SK-N-SH treated with all-trans-retinoic acid at 6 μM for 48 hours (cell line): Measurements from ENCODE around the gene IFITM1.

Experiments
- ATAC-seq: fragments of 200-7000 bp; cut with Tn5 transposase; 3 replicates; pipeline ENCODE4 v1.9.1; 2020; ENCODE audit warnings: mild to moderate bottlenecking, moderate library complexity
- ARNTL ChIP-seq: fragments of 450-650 bp; formaldehyde crosslinking; IDR thresholded peaks from 2 replicates; pipeline ENCODE4 v1.5.0; 2020; ENCODE audit warnings: low read depth, mild to moderate bottlenecking, moderate library complexity, borderline replicate concordance
- BACH2 ChIP-seq: fragments of 250-450 bp; sonication (Bioruptor Pico); IDR thresholded peaks from 2 replicates; pipeline ENCODE4 v1.9.0; 2021; ENCODE audit warnings: mild to moderate bottlenecking, borderline replicate concordance
- CSDC2 ChIP-seq: fragments of 250-450 bp; sonication (Bioruptor Pico); IDR thresholded peaks from 2 replicates; pipeline ENCODE4 v1.5.0; 2020; ENCODE audit warnings: mild to moderate bottlenecking, moderate library complexity
- ESRRG ChIP-seq: fragments of 250-450 bp; sonication (Bioruptor Pico); IDR thresholded peaks from 2 replicates; pipeline ENCODE4 v1.6.1; 2021; ENCODE audit warnings: mild to moderate bottlenecking
- GLIS3 ChIP-seq: fragments of 250-450 bp; sonication (Bioruptor Pico); IDR thresholded peaks from 2 replicates; pipeline ENCODE4 v1.5.0; 2020; ENCODE audit warnings: mild to moderate bottlenecking, moderate library complexity
- ISL1 ChIP-seq: fragments of 250-450 bp; sonication (Bioruptor Pico); IDR thresholded peaks from 2 replicates; pipeline ENCODE4 v2.1.2; 2022; ENCODE audit warnings: mild to moderate bottlenecking, moderate library complexity
- OSR1 ChIP-seq: fragments of 250-450 bp; sonication (Bioruptor Pico); IDR thresholded peaks from 2 replicates; pipeline ENCODE4 v1.8.0; 2022; ENCODE audit warnings: moderate library complexity, mild to moderate bottlenecking, inconsistent platforms
- PPARA ChIP-seq: fragments of 250-450 bp; sonication (Bioruptor Pico); IDR thresholded peaks from 2 replicates; pipeline ENCODE4 v1.5.0; 2020; ENCODE audit warnings: mild to moderate bottlenecking, borderline replicate concordance
- RARB ChIP-seq: fragments of 250-450 bp; sonication (Bioruptor Pico); IDR thresholded peaks from 2 replicates; pipeline ENCODE4 v1.8.0; 2021; ENCODE audit warnings: mild to moderate bottlenecking, moderate library complexity
- SNAI2 ChIP-seq: fragments of 250-450 bp; sonication (Bioruptor Pico); IDR thresholded peaks from 2 replicates; pipeline ENCODE4 v1.5.0; 2020; ENCODE audit warnings: mild to moderate bottlenecking, moderate library complexity
- TCF4 ChIP-seq: fragments of 250-450 bp; sonication (Bioruptor Pico); IDR thresholded peaks from 2 replicates; pipeline ENCODE4 v1.8.0; 2021; ENCODE audit warnings: mild to moderate bottlenecking, moderate library complexity, borderline replicate concordance
- TOX ChIP-seq: fragments of 250-450 bp; sonication (Bioruptor Pico); IDR thresholded peaks from 2 replicates; pipeline ENCODE4 v1.8.0; 2021; ENCODE audit warnings: mild to moderate bottlenecking, moderate library complexity, borderline replicate concordance
- TSHZ2 ChIP-seq: fragments of 250-450 bp; sonication (Bioruptor Pico); IDR thresholded peaks from 2 replicates; pipeline ENCODE4 v1.5.0; 2020; ENCODE audit warnings: mild to moderate bottlenecking, moderate library complexity
- ZC3H10 ChIP-seq: fragments of 250-450 bp; sonication (Bioruptor Pico); IDR thresholded peaks from 2 replicates; pipeline ENCODE4 v1.5.1; 2021; ENCODE audit warnings: mild to moderate bottlenecking, moderate library complexity
- ZFP30 ChIP-seq: fragments of 450-650 bp; formaldehyde crosslinking; IDR thresholded peaks from 2 replicates; pipeline ENCODE4 v1.5.0; 2022; ENCODE audit warnings: mild to moderate bottlenecking, moderate library complexity
- ZNF565 ChIP-seq: fragments of 450-650 bp; formaldehyde crosslinking; conservative IDR thresholded peaks from 2 replicates; pipeline ENCODE4 v1.5.0; 2020; ENCODE audit warnings: low read depth, mild to moderate bottlenecking, moderate library complexity
- ZNF70 ChIP-seq: fragments of 450-650 bp; formaldehyde crosslinking; IDR thresholded peaks from 2 replicates; pipeline ENCODE4 v1.5.0; 2020; ENCODE audit warnings: mild to moderate bottlenecking, moderate library complexity
- TF ChIP-seq, protein P1 (sequence below): fragments of 250-450 bp; sonication (Bioruptor Pico); IDR thresholded peaks from 2 replicates; pipeline ENCODE4 v1.5.1; 2020; ENCODE audit warnings: low read depth, mild to moderate bottlenecking, moderate library complexity
- TF ChIP-seq, protein P2 (sequence below): fragments of 250-450 bp; sonication (Bioruptor Pico); IDR thresholded peaks from 2 replicates; pipeline ENCODE4 v1.5.1; 2021; ENCODE audit warnings: mild to moderate bottlenecking, moderate library complexity
- TF ChIP-seq, protein P3 (sequence below): fragments of 250-450 bp; sonication (Bioruptor Pico); IDR thresholded peaks from 2 replicates; pipeline ENCODE4 v1.8.0; 2020; ENCODE audit warnings: mild to moderate bottlenecking, moderate library complexity, borderline replicate concordance
- TF ChIP-seq, protein P4 (sequence below): fragments of 250-450 bp; sonication (Bioruptor Pico); IDR thresholded peaks from 2 replicates; pipeline ENCODE4 v1.8.0; 2021; ENCODE audit warnings: low read depth, mild to moderate bottlenecking, moderate library complexity, borderline replicate concordance

The IFITM1 gene

GRCh38 chr11:298406-299065 lies 15.3 kb upstream of the IFITM1 start:
- ATAC-seq = no peak

GRCh38 chr11:299081-299891 lies 14.6 kb upstream of the IFITM1 start, which contains the start of gene IFITM5:
TSS of gene IFITM5 (minus strand) at chr11:299526. CDS start at chr11:299490, 36 bp downstream.
- TF ChIP-seq ISL1 = no peak
- TF ChIP-seq, protein P1, sequence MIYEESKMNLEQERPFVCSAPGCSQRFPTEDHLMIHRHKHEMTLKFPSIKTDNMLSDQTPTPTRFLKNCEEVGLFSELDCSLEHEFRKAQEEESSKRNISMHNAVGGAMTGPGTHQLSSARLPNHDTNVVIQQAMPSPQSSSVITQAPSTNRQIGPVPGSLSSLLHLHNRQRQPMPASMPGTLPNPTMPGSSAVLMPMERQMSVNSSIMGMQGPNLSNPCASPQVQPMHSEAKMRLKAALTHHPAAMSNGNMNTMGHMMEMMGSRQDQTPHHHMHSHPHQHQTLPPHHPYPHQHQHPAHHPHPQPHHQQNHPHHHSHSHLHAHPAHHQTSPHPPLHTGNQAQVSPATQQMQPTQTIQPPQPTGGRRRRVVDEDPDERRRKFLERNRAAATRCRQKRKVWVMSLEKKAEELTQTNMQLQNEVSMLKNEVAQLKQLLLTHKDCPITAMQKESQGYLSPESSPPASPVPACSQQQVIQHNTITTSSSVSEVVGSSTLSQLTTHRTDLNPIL (CRISPR knock-in tag) = no peak
- no peak for TF ChIP-seq TCF4 (CRISPR knock-in tag)
- no peak for TF ChIP-seq PPARA (CRISPR knock-in tag)
- TF ChIP-seq, protein P2, sequence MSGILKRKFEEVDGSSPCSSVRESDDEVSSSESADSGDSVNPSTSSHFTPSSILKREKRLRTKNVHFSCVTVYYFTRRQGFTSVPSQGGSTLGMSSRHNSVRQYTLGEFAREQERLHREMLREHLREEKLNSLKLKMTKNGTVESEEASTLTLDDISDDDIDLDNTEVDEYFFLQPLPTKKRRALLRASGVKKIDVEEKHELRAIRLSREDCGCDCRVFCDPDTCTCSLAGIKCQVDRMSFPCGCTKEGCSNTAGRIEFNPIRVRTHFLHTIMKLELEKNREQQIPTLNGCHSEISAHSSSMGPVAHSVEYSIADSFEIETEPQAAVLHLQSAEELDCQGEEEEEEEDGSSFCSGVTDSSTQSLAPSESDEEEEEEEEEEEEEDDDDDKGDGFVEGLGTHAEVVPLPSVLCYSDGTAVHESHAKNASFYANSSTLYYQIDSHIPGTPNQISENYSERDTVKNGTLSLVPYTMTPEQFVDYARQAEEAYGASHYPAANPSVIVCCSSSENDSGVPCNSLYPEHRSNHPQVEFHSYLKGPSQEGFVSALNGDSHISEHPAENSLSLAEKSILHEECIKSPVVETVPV (CRISPR knock-in tag) = no peak
- TF ChIP-seq GLIS3 (CRISPR knock-in tag) = no peak
- no peak for TF ChIP-seq TSHZ2 (CRISPR knock-in tag)
- TF ChIP-seq, protein P3, sequence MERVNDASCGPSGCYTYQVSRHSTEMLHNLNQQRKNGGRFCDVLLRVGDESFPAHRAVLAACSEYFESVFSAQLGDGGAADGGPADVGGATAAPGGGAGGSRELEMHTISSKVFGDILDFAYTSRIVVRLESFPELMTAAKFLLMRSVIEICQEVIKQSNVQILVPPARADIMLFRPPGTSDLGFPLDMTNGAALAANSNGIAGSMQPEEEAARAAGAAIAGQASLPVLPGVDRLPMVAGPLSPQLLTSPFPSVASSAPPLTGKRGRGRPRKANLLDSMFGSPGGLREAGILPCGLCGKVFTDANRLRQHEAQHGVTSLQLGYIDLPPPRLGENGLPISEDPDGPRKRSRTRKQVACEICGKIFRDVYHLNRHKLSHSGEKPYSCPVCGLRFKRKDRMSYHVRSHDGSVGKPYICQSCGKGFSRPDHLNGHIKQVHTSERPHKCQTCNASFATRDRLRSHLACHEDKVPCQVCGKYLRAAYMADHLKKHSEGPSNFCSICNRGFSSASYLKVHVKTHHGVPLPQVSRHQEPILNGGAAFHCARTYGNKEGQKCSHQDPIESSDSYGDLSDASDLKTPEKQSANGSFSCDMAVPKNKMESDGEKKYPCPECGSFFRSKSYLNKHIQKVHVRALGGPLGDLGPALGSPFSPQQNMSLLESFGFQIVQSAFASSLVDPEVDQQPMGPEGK (CRISPR knock-in tag) = no peak
- TF ChIP-seq ZNF565 (CRISPR knock-in tag) = no peak
- no peak for TF ChIP-seq ZFP30 (CRISPR knock-in tag)
- no peak for TF ChIP-seq BACH2
- no peak for TF ChIP-seq ESRRG
- TF ChIP-seq OSR1 (CRISPR knock-in tag) = no peak
- no peak for TF ChIP-seq SNAI2 (CRISPR knock-in tag)
- TF ChIP-seq ZC3H10 (CRISPR knock-in tag) = no peak
- TF ChIP-seq TOX = no peak
- no peak for TF ChIP-seq CSDC2 (CRISPR knock-in tag)
- TF ChIP-seq ARNTL (CRISPR knock-in tag) = no peak
- no peak for ATAC-seq

More at GRCh38 chr11:298406-299065, 15.3 kb upstream of the IFITM1 start:
- TF ChIP-seq ZNF70 (CRISPR knock-in tag) (no peak), RARB (no peak), ARNTL (CRISPR knock-in tag) (no peak), GLIS3 (CRISPR knock-in tag) (no peak), ESRRG (no peak), ZNF565 (CRISPR knock-in tag) (no peak), ZFP30 (CRISPR knock-in tag) (no peak), OSR1 (CRISPR knock-in tag) (no peak)
- TF ChIP-seq, protein P4, sequence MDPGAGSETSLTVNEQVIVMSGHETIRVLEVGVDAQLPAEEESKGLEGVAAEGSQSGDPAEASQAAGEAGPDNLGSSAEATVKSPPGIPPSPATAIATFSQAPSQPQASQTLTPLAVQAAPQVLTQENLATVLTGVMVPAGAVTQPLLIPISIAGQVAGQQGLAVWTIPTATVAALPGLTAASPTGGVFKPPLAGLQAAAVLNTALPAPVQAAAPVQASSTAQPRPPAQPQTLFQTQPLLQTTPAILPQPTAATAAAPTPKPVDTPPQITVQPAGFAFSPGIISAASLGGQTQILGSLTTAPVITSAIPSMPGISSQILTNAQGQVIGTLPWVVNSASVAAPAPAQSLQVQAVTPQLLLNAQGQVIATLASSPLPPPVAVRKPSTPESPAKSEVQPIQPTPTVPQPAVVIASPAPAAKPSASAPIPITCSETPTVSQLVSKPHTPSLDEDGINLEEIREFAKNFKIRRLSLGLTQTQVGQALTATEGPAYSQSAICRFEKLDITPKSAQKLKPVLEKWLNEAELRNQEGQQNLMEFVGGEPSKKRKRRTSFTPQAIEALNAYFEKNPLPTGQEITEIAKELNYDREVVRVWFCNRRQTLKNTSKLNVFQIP (CRISPR knock-in tag) = no peak
- TF ChIP-seq, protein P1 (CRISPR knock-in tag) = no peak
- TF ChIP-seq, protein P3 (CRISPR knock-in tag) = no peak
- TF ChIP-seq, all 23 proteins: peak for 0
